SJSA1 (cell line): ENCODE data around the gene LOX. TPM values are rescaled to one million over a fixed set of nuclear protein-coding genes. Genes with fewer than 3 reads are reported as not detected.
A peak's percentile ranks its signal among the peaks of the same experiment; 100 is the strongest.

Experiments used
- DNase-seq, 2 experiments: peaks; one replicate each; pipeline ENCODE4 v3.0.0-alpha.2; 2015 to 2020; ENCODE audit warnings: low spot score in 2 of 2, low read depth in 1 of 2
- H3K27ac ChIP-seq: fragments of 250-450 bp; sonication (Bioruptor Pico); 2 replicates; pipeline ENCODE4 v1.5.1; 2020; ENCODE audit warnings: mild to moderate bottlenecking, moderate library complexity
- H3K27me3 ChIP-seq: fragments of 250-450 bp; sonication (Bioruptor Pico); replicated peaks from 2 replicates; pipeline ENCODE4 v1.5.1; 2020; ENCODE audit warnings: mild to moderate bottlenecking, moderate library complexity
- H3K36me3 ChIP-seq: fragments of 250-450 bp; sonication (Bioruptor Pico); 2 replicates; pipeline ENCODE4 v1.5.1; 2020; ENCODE audit warnings: mild to moderate bottlenecking
- H3K4me1 ChIP-seq: fragments of 250-450 bp; sonication (Bioruptor Pico); replicated peaks from 2 replicates; pipeline ENCODE4 v1.6.1; 2021; ENCODE audit warnings: mild to moderate bottlenecking
- H3K4me3 ChIP-seq: fragments of 250-450 bp; sonication (Bioruptor Pico); 2 replicates; pipeline ENCODE4 v1.5.1; 2020; ENCODE audit warnings: mild to moderate bottlenecking
- H3K9me3 ChIP-seq: fragments of 250-450 bp; sonication (Bioruptor Pico); replicated peaks from 2 replicates; pipeline ENCODE4 v1.5.1; 2020; ENCODE audit warnings: mild to moderate bottlenecking
- total RNA-seq: library from RNA; depleted of rRNA; stranded (reverse); fragments of >200 nt; shearing (Covaris generic); gene quantifications from 2 replicates; pipeline ENCODE4 v1.2.3, GENCODE V29; 2014

LOX gene
- total RNA-seq, 1 experiment from 2014 or later, result 8.4 TPM

- no peaks in the 10 kb centered on the region for H3K9me3 ChIP-seq
- no peaks in the 10 kb centered on the region for H3K27me3 ChIP-seq
Measured at GRCh38 chr5:122085041-122085440, 7.0 kb upstream of the LOX start.

GRCh38 chr5:122083535-122083934 is 5.5 kb upstream of the LOX start:
- Histone ChIP-seq H3K27ac (no peak overlapping the region), H3K4me1 (peaks cover 20% of the 10 kb centered on the region), H3K4me3 (no peak overlapping the region), H3K9me3 (no peaks in the 10 kb centered on the region), H3K27me3 (no peaks in the 10 kb centered on the region), H3K36me3 (no peaks in the 10 kb centered on the region)
- DNase-seq, result no peak

More at GRCh38 chr5:122085041-122085440, 7.0 kb upstream of the LOX start:
- no peak for DNase-seq
- Histone ChIP-seq H3K4me3 (no peak overlapping the region), H3K4me1 (peaks cover 20% of the 10 kb centered on the region), H3K36me3 (no peaks in the 10 kb centered on the region), H3K27ac (no peak overlapping the region)

GRCh38 chr5:122081541-122081940 is 3.5 kb upstream of the LOX start:
- H3K36me3 ChIP-seq, result no peaks in the 10 kb centered on the region
- H3K4me1 ChIP-seq, result peaks cover 39% of the 10 kb centered on the region
- no peak for DNase-seq
- H3K27me3 ChIP-seq, result no peaks in the 10 kb centered on the region
- no peaks in the 10 kb centered on the region for H3K9me3 ChIP-seq
- H3K4me3 ChIP-seq, result no peak overlapping the region
- H3K27ac ChIP-seq, result no peak overlapping the region

- Histone ChIP-seq H3K27ac (no peak overlapping the region), H3K4me1 (peaks cover 43% of the 10 kb centered on the region), H3K4me3 (peak overlapping the region; percentile 45), H3K9me3 (no peaks in the 10 kb centered on the region), H3K27me3 (no peaks in the 10 kb centered on the region), H3K36me3 (no peaks in the 10 kb centered on the region)
- peak; percentile 51 to 60 for DNase-seq
Measured at GRCh38 chr5:122077366-122078115, 518 bp downstream of the LOX start.

- peak overlapping the region; percentile 45 for H3K4me3 ChIP-seq
- H3K27ac ChIP-seq, result no peak overlapping the region
- no peaks in the 10 kb centered on the region for H3K36me3 ChIP-seq
- no peaks in the 10 kb centered on the region for H3K9me3 ChIP-seq
- DNase-seq, result peak; percentile 72 to 78
- H3K4me1 ChIP-seq, result peaks cover 36% of the 10 kb centered on the region
- H3K27me3 ChIP-seq, result no peaks in the 10 kb centered on the region
Measured at GRCh38 chr5:122076669-122077365, 1.2 kb downstream of the LOX start.

- no peak for DNase-seq
- H3K4me3 ChIP-seq, result no peak overlapping the region
- H3K27ac ChIP-seq, result no peak overlapping the region
- H3K36me3 ChIP-seq, result no peaks in the 10 kb centered on the region
- peaks cover 30% of the 10 kb centered on the region for H3K4me1 ChIP-seq
- H3K27me3 ChIP-seq, result no peaks in the 10 kb centered on the region
- H3K9me3 ChIP-seq, result no peaks in the 10 kb centered on the region
Measured at GRCh38 chr5:122076050-122076461, 2.0 kb downstream of the LOX start.

GRCh38 chr5:122073864-122074263 is 4.2 kb downstream of the LOX start:
- no peaks in the 10 kb centered on the region for H3K27me3 ChIP-seq
- no peak overlapping the region for H3K4me3 ChIP-seq
- peaks cover 28% of the 10 kb centered on the region for H3K4me1 ChIP-seq
- H3K36me3 ChIP-seq, result no peaks in the 10 kb centered on the region
- H3K27ac ChIP-seq, result no peak overlapping the region
- no peaks in the 10 kb centered on the region for H3K9me3 ChIP-seq
- no peak for DNase-seq

- Histone ChIP-seq H3K9me3 (no peaks in the 10 kb centered on the region), H3K27me3 (no peaks in the 10 kb centered on the region), H3K36me3 (no peaks in the 10 kb centered on the region), H3K4me1 (peaks cover 21% of the 10 kb centered on the region), H3K27ac (no peak overlapping the region), H3K4me3 (no peak overlapping the region)
- no peak for DNase-seq
Measured at GRCh38 chr5:122073018-122073417, 5.0 kb downstream of the LOX start.

- H3K36me3 ChIP-seq, result no peaks in the 10 kb centered on the region
- no peaks in the 10 kb centered on the region for H3K9me3 ChIP-seq
- DNase-seq, result no peak
- no peak overlapping the region for H3K4me3 ChIP-seq
- H3K27ac ChIP-seq, result no peak overlapping the region
- no peaks in the 10 kb centered on the region for H3K4me1 ChIP-seq
- no peaks in the 10 kb centered on the region for H3K27me3 ChIP-seq
Measured at GRCh38 chr5:122067390-122067789, 10.7 kb downstream of the LOX start.

- Histone ChIP-seq H3K36me3 (no peaks in the 10 kb centered on the region), H3K9me3 (no peaks in the 10 kb centered on the region), H3K4me3 (no peak overlapping the region), H3K27ac (no peak overlapping the region), H3K27me3 (no peaks in the 10 kb centered on the region), H3K4me1 (no peaks in the 10 kb centered on the region)
- DNase-seq, result no peak
Measured at GRCh38 chr5:122064992-122065391, 13.1 kb downstream of the LOX start.

- Histone ChIP-seq H3K9me3 (no peaks in the 10 kb centered on the region), H3K27ac (no peak overlapping the region)
Measured at GRCh38 chr5:122063836-122064235, 14.2 kb downstream of the LOX start.

GRCh38 chr5:122062205-122062604 is 15.9 kb downstream of the LOX start:
- H3K9me3 ChIP-seq, result no peaks in the 10 kb centered on the region
- DNase-seq, result no peak
- no peaks in the 10 kb centered on the region for H3K4me1 ChIP-seq
- H3K4me3 ChIP-seq, result no peak overlapping the region
- H3K27ac ChIP-seq, result no peak overlapping the region
- H3K36me3 ChIP-seq, result no peaks in the 10 kb centered on the region
- H3K27me3 ChIP-seq, result no peaks in the 10 kb centered on the region

More at GRCh38 chr5:122063836-122064235, 14.2 kb downstream of the LOX start:
- H3K36me3 ChIP-seq, result no peaks in the 10 kb centered on the region
- no peak overlapping the region for H3K4me3 ChIP-seq
- H3K27me3 ChIP-seq, result no peaks in the 10 kb centered on the region
- H3K4me1 ChIP-seq, result no peaks in the 10 kb centered on the region
- DNase-seq, result no peak

GRCh38 chr5:122056913-122057312 is 21.1 kb downstream of the LOX start:
- H3K27me3 ChIP-seq, result no peaks in the 10 kb centered on the region
- H3K9me3 ChIP-seq, result no peaks in the 10 kb centered on the region
- DNase-seq, result no peak
- H3K36me3 ChIP-seq, result no peaks in the 10 kb centered on the region
- H3K4me3 ChIP-seq, result no peak overlapping the region
- no peak overlapping the region for H3K27ac ChIP-seq
- no peaks in the 10 kb centered on the region for H3K4me1 ChIP-seq

- no peak overlapping the region for H3K27ac ChIP-seq
- no peak for DNase-seq
Measured at GRCh38 chr5:122054266-122054665, 23.8 kb downstream of the LOX start.

More at GRCh38 chr5:122054266-122054665, 23.8 kb downstream of the LOX start:
- no peak overlapping the region for H3K4me3 ChIP-seq
- no peaks in the 10 kb centered on the region for H3K36me3 ChIP-seq
- H3K4me1 ChIP-seq, result no peaks in the 10 kb centered on the region
- H3K9me3 ChIP-seq, result no peaks in the 10 kb centered on the region
- H3K27me3 ChIP-seq, result no peaks in the 10 kb centered on the region
